Nephron progenitor cell (in vitro differentiated cells): ENCODE data around the gene KDM2B.

ENCODE experiments used
- DNase-seq: peaks from one replicate; pipeline ENCODE4 v3.0.0; 2021
- H3K27ac Mint-ChIP-seq: 2 replicates; pipeline ENCODE4 v1.8.0; 2021; ENCODE audit warnings: mild to moderate bottlenecking, moderate library complexity, mixed read lengths
- H3K27me3 Mint-ChIP-seq: 2 replicates; pipeline ENCODE4 v1.8.0; 2021; ENCODE audit warnings: mild to moderate bottlenecking, low read depth, mixed read lengths; ENCODE audit not compliant: poor library complexity
- H3K36me3 Mint-ChIP-seq: 2 replicates; pipeline ENCODE4 v1.8.0; 2021; ENCODE audit warnings: low read depth, mixed read lengths
- H3K4me1 Mint-ChIP-seq: 2 replicates; pipeline ENCODE4 v1.8.0; 2021; ENCODE audit warnings: mixed read lengths
- H3K4me3 Mint-ChIP-seq: 2 replicates; pipeline ENCODE4 v1.8.0; 2021; ENCODE audit warnings: mild to moderate bottlenecking, moderate library complexity, mixed read lengths
- H3K9me3 Mint-ChIP-seq: 2 replicates; pipeline ENCODE4 v1.8.0; 2021; ENCODE audit warnings: mild to moderate bottlenecking, moderate library complexity, mixed read lengths
- TF ChIP-seq, protein P1 (sequence below): fragments of 200-600 bp; sonication (generic); IDR thresholded peaks from 2 replicates; pipeline ENCODE4 v1.5.0; 2021; ENCODE audit warnings: antibody characterized with exemption

KDM2B gene

DNA sequence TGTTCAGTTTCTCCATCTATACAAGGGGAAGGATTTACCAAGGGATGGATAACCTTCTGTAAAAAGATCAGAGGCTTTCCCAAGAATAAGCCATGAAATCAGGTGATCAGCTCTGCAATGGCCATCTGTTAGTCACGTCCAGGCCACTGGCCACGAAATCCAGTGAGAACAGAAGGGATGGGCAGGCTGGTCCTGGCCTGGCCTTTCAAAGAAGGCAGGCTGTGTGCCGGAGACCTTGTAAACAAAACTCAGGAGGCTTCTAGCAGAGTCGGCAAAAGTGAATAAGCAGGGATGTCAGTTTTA, 112.4 kb downstream of the KDM2B start:
- Mint-ChIP-seq H3K27ac (no peak overlapping the region), H3K36me3 (peaks cover 11% of the 10 kb centered on the region), H3K9me3 (no peaks in the 10 kb centered on the region), H3K4me3 (peak overlapping the region; percentile 65), H3K4me1 (peaks cover 77% of the 10 kb centered on the region), H3K27me3 (peaks cover 6% of the 10 kb centered on the region)
- no peak for DNase-seq
- TF ChIP-seq, protein P1, sequence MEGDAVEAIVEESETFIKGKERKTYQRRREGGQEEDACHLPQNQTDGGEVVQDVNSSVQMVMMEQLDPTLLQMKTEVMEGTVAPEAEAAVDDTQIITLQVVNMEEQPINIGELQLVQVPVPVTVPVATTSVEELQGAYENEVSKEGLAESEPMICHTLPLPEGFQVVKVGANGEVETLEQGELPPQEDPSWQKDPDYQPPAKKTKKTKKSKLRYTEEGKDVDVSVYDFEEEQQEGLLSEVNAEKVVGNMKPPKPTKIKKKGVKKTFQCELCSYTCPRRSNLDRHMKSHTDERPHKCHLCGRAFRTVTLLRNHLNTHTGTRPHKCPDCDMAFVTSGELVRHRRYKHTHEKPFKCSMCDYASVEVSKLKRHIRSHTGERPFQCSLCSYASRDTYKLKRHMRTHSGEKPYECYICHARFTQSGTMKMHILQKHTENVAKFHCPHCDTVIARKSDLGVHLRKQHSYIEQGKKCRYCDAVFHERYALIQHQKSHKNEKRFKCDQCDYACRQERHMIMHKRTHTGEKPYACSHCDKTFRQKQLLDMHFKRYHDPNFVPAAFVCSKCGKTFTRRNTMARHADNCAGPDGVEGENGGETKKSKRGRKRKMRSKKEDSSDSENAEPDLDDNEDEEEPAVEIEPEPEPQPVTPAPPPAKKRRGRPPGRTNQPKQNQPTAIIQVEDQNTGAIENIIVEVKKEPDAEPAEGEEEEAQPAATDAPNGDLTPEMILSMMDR, result no peak

DNA sequence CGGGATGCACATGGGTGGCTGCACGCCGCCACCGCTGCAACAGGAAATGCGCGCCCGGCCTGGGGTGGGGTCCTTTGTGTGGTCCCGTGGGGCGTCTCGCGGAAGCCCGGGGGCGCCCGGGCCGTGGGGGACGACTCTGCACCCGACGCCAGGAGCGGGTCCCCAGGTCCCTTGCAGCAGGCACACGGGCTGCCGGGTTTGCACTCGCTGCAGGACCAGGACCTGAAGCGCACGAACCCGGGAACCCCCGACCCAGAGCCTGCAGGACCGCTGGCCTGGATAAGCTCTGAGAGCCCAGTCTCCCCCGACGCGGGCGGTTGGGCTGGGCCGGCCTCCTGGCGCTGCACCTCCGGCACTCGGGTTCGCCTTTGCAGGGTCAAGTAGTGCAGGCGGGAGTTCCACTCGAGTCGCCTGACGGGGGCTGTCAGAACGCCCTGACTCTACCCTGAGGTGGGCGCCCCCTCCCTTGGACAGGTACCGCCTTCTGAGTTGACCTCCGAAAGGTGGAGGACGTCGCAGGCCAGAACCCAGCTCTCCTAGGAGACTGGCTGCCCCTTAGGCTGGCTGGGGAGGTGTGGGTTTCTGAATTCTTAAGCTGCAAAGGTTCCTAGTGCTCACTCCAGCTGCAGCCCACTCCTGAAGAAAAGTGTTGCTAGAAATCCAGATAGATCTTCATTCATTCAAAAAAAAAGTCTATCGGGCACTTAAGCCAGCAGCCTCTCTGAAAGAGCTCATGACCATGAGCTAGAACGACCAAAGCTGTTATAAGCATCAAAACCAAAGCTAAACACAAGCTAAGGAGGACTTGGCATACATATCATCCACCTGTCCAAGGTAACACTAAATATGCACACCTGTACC, 113.0 kb downstream of the KDM2B start:
- TF ChIP-seq, protein P1, result no peak
- H3K36me3 Mint-ChIP-seq, result peaks cover 11% of the 10 kb centered on the region
- no peak overlapping the region for H3K27ac Mint-ChIP-seq
- H3K27me3 Mint-ChIP-seq, result peaks cover 6% of the 10 kb centered on the region
- peak overlapping the region; percentile 65 for H3K4me3 Mint-ChIP-seq
- H3K9me3 Mint-ChIP-seq, result no peaks in the 10 kb centered on the region
- DNase-seq, result no peak
- peaks cover 71% of the 10 kb centered on the region for H3K4me1 Mint-ChIP-seq

DNA sequence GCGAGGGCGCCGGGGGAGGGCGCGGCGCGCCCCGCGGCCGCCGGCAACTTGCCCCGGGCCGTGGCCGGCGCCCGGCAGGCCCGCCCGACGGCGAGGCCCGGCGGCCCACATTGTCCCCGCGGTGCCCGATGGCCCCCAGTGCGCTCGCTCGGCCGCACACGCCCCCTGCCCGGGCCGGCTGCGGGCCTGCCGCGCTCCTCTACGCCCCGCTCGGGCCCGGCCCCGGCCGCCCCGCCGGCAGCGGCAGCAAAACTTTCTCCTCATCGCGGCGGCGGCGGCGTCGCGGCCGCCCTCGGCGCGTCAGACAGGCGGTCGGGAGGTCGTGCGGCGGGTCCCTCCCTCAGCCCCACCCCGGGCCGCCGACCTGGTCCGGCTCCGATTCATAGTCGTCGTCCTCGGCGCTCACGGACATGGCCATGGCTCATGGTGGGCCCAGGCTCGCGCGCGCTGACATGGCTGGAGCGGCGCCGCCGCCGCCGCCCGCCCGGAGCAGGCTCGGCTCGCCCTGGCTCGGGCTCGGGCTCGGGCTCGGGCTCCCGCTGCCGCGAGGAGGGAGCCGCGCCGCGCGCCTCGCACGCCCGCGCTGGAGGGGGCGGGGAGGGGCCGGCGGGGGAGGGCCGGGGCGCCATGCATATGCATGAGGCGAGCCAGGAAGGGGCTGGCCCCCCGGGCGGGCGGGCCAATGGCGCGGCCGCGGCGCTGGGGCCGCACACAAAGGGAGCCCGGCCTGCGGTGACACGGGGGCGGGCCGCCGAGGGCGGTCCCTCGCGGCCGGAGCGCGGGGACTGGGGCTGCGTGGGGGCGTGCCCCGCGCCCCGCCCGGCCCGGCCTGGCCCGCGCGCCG, 113.8 kb downstream of the KDM2B start:
- H3K27ac Mint-ChIP-seq, result no peak overlapping the region
- peak overlapping the region; percentile 56 for H3K4me3 Mint-ChIP-seq
- H3K4me1 Mint-ChIP-seq, result peaks cover 65% of the 10 kb centered on the region
- peaks cover 13% of the 10 kb centered on the region for H3K36me3 Mint-ChIP-seq
- peak; percentile 92 for DNase-seq
- TF ChIP-seq, protein P1, result no peak
- peaks cover 6% of the 10 kb centered on the region for H3K27me3 Mint-ChIP-seq
- no peaks in the 10 kb centered on the region for H3K9me3 Mint-ChIP-seq

DNA sequence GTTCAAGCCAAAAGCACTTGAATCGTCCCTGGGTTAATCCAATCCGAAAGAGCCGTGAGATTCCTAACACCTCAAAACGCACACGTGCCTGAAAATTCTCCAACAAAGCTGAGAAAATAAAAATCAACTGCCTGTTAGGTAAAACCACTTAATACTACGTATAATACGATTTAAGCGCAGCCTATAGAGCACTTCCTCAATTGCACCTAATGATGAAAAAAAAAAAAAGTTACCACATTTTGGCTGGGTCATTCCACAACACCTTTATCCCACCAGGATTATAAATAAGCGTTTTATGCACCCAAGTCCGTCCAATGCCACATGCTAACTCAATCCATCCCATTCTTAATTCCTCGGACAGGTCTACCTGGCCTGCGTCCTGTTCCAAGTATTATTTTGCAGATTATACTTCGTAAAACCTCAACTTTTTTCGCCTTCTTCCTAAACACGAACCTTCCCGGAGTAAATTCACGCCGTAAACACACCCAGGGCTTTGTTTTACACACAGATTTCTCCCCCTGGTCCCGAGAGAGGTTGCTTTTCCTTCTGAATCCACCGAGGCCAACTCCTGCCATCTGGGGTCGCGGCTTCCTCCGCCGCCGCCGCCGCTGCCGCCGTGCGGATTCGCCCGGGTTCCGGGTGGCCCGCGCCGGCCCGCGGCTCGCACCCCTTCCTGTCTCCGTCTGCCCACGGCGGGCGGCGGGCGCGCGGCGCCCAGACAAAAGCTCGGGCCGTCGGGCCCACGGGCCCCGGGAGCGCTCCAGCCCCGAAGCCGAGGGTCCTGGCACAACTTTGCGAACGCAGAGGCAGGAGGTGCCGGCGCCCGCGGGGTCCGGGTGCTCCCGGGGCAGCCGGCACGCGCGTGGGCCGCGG, 114.7 kb downstream of the KDM2B start:
- Mint-ChIP-seq H3K4me3 (peak overlapping the region; percentile 98), H3K27me3 (peaks cover 6% of the 10 kb centered on the region), H3K36me3 (peaks cover 22% of the 10 kb centered on the region), H3K27ac (peak overlapping the region; percentile 69), H3K4me1 (peaks cover 65% of the 10 kb centered on the region), H3K9me3 (no peaks in the 10 kb centered on the region)
- peak; percentile 52 for DNase-seq
- TF ChIP-seq, protein P1, result no peak

DNA sequence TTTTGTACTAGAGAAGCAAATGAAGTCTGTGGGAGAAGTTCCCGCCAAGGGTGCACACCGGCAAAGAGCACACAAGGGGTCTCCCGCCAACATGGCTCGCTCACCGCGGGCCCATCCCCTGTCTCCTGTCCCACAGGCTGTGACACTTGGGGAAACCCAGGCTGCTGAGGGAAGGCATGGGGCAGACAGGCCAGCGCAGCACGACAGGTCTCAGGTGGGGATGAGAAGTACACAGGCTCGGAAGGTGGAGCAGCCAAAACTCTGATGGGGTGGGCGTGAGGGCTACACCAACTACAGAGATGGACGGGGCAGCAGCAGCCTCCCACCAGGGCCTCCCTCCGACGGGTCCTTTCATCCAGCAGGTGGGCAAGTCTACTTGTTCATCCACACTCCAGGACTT, 116.5 kb downstream of the KDM2B start:
- Mint-ChIP-seq H3K4me1 (peaks cover 53% of the 10 kb centered on the region), H3K27ac (no peak overlapping the region), H3K27me3 (no peaks in the 10 kb centered on the region), H3K4me3 (peak overlapping the region; percentile 98), H3K9me3 (peaks cover 15% of the 10 kb centered on the region), H3K36me3 (peaks cover 40% of the 10 kb centered on the region)
- DNase-seq, result no peak
- TF ChIP-seq, protein P1, result no peak
